Measurements from ENCODE around the gene NOCT. TPM values are rescaled to one million over a fixed set of nuclear protein-coding genes. Genes with fewer than 3 reads are reported as not detected.

NOCT gene
- total RNA-seq, 2 donors from 2014 or later, result 9.6 to 10.9 TPM

- TF ChIP-seq CTCF (IDR thresholded peaks at IDR 0.05), result no peak
- no peaks in the 10 kb centered on the region for H3K4me1 ChIP-seq (ENCODE audit: control insufficient read depth in 1 of 2, low read depth in 2 of 2)
- DNase-seq (ENCODE audit: low spot score) (no peak), ATAC-seq (ENCODE audit: insufficient number of reproducible peaks, low FRiP score, low read depth) (no peak)
- no peaks in the 10 kb centered on the region for H3K36me3 ChIP-seq
- H3K9me3 ChIP-seq, result no peaks in the 10 kb centered on the region
- H3K27ac ChIP-seq, result no peak overlapping the region
- no peaks in the 10 kb centered on the region for H3K27me3 ChIP-seq (replicated peaks; ENCODE audit: insufficient read depth)
- H3K4me3 ChIP-seq, result no peak overlapping the region
These were observed 76.7 kb downstream of the NOCT start for GRCh38 chr4:139092271-139092670.

Other genes with a start within 250 kb of the NOCT start
- gene ELF2, start 161.4 kb downstream of the NOCT start, total RNA-seq, result 100 to 1,000 TPM in 1 of 2 donors, 10 to 100 TPM in 1; 80.6 to 111 TPM

Measured in thoracic aorta (tissue), 2 donors.